ENCODE results near the gene PHACTR1.

PHACTR1 gene

DNA sequence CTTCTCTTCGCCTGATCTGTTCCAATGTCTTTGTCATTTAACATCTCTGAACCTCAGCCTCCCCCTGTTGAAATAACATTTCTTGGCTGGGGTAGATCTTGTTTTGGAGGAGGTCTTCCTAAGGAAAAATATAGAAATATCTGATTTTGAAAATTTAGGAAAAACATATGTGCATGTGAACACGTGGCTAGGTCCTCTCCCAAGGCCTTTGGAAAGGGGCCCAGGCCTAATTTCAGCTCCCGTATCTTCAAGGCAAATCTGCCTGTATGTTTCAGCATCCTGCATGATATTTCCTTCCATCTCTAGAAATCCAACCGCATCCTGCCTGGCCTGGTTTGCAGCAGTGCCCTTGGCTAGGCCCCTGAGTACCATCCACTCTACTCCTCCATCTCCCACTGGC, 261.2 kb downstream of the PHACTR1 start:
- TF ChIP-seq, protein P1, sequence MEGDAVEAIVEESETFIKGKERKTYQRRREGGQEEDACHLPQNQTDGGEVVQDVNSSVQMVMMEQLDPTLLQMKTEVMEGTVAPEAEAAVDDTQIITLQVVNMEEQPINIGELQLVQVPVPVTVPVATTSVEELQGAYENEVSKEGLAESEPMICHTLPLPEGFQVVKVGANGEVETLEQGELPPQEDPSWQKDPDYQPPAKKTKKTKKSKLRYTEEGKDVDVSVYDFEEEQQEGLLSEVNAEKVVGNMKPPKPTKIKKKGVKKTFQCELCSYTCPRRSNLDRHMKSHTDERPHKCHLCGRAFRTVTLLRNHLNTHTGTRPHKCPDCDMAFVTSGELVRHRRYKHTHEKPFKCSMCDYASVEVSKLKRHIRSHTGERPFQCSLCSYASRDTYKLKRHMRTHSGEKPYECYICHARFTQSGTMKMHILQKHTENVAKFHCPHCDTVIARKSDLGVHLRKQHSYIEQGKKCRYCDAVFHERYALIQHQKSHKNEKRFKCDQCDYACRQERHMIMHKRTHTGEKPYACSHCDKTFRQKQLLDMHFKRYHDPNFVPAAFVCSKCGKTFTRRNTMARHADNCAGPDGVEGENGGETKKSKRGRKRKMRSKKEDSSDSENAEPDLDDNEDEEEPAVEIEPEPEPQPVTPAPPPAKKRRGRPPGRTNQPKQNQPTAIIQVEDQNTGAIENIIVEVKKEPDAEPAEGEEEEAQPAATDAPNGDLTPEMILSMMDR (IDR thresholded peaks at IDR 0.05; ENCODE audit: low read depth, low read length) = no peak
- no peak for DNase-seq (ENCODE audit: extremely low read depth, low read depth)

DNA sequence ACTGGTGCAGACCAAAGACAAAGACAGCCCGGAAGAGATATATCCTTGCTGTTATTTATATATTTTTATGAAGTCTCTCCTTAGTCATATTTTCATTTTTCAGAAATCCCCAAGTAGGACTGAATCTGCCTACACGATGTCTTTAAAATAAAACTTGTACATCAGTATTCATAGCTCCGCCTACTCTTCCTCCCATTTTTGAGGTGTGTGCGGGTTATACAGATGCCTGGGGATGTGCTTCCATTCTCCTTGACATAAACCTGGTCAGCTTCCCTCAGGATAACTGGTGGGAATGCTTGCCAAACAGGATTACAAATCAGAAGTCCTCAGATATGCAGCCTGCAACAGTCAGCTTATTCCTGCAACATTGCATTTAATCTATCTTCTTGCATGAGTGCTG, 264.2 kb downstream of the PHACTR1 start:
- no peak for DNase-seq (ENCODE audit: extremely low read depth, low read depth)
- TF ChIP-seq, protein P1 (IDR thresholded peaks at IDR 0.05; ENCODE audit: low read depth, low read length) = no peak

DNA sequence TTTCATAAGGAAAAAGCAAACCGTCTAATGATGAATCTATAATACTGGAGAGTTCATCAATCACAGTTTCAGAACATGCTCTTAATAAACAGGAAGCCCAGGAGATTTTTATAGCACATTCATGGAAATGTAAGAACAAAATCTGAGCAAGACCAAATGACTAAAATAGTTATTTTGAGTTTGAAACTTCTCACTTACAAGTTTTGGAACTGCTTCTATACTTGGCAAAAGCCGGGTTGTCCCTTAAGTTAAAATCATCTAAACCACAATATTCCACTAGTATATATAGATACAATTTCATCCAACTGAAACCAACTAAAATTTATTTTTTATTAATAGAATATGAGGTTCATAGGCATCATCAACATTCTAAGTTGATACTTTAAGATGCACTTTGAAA, 268.2 kb downstream of the PHACTR1 start:
- DNase-seq (ENCODE audit: extremely low read depth, low read depth) = no peak
- TF ChIP-seq, protein P1 (IDR thresholded peaks at IDR 0.05; ENCODE audit: low read depth, low read length) = no peak

DNA sequence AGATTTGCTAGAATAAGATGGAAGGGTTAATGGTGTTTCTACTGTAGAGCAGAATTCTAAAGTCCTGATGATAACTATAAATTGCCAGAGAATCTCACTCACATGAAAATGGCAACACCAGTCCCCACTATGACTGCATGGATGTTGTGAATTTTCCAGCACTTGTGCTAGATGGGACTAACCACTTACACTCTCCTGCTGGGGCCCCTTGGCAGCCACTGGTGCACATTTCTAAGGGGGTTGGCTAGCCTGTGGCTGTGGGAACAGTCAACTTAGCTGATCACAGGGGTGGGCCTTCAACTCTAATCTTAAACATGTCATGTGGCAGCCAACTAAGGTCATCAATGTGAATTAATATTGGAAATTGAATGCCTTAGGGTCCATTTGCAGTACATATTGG, 271.2 kb downstream of the PHACTR1 start:
- TF ChIP-seq, protein P1 (IDR thresholded peaks at IDR 0.05; ENCODE audit: low read depth, low read length) = no peak
- no peak for DNase-seq (ENCODE audit: extremely low read depth, low read depth)

DNA sequence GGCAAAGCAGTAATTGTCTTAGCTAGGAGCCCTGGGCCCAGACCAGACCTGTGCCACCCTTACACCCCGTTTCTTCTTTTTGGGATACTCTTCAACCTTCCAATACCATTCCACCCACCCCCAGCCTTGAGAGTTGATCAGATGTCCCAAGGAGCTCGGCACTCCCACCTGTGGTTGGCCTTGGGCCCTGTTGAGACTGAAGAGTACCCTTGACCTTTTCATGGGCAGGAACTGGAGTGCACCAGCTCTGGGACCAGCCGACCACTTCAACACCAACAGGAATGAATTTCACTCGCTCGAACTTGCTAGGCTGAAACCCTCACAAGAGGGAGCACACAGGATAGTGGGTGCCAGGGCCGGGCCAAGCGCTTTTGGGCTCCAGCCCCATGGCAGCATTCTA, 273.6 kb downstream of the PHACTR1 start:
- TF ChIP-seq, protein P1 (IDR thresholded peaks at IDR 0.05; ENCODE audit: low read depth, low read length) = no peak
- DNase-seq (ENCODE audit: extremely low read depth, low read depth) = no peak

DNA sequence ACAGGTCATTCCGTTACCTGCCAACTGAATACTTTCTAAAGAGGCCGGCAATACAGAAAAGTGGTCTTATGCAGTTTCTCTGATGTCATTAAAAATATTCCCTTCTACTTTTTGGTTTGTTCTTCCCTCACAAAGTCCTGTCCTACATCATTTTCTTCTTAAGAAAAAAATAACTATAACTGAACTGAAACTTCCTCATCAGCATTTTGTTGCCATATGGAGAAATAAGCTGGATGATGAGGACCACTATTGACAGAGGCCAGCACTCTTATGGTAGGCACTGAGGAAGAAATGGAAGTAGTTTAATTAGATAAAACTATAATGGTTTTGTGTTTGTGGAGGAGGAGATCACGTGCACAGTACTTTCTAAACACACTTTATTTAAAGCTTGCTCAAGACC, 274.9 kb downstream of the PHACTR1 start:
- TF ChIP-seq, protein P1 (IDR thresholded peaks at IDR 0.05; ENCODE audit: low read depth, low read length) = no peak

DNA sequence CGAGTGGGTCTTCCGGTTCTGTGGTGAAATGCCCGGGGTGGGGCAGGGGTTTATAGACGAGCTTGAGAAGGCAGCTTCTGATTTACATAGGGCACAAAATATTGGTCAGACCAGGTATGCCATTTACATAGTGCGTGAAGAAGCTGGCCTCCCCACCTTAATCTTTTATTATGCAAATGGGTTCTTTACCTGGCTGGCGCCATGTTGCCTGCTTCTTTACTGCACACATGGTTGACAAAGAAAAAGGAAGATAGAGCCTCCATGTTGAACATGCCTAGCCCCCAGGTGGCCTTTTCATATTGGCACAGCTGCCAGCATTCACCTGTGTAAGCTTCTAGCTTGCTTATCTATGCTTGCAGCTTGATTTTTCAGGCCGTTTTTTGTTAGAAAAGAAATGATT, 276.2 kb downstream of the PHACTR1 start:
- DNase-seq (ENCODE audit: extremely low read depth, low read depth) = no peak
- TF ChIP-seq, protein P1 (IDR thresholded peaks at IDR 0.05; ENCODE audit: low read depth, low read length) = no peak

More for the DNA sequence above, 274.9 kb downstream of the PHACTR1 start:
- DNase-seq (ENCODE audit: extremely low read depth, low read depth) = no peak
